GM18868 (cell line): Measurements from ENCODE around the gene SIGLEC1.

Source experiments
- ATAC-seq: cut with Tn5 transposase; IDR thresholded peaks from one replicate; pipeline ENCODE4 v1.9.1; 2021; ENCODE audit warnings: mild to moderate bottlenecking, moderate library complexity; ENCODE audit not compliant: unreplicated experiment

SIGLEC1 gene

GRCh38 chr20:3681352-3681930 lies 31.0 kb downstream of the SIGLEC1 start:
- ATAC-seq: no peak

- ATAC-seq: no peak
Observed at GRCh38 chr20:3680701-3681351, 31.6 kb downstream of the SIGLEC1 start.

GRCh38 chr20:3679749-3680700 lies 32.4 kb downstream of the SIGLEC1 start:
- ATAC-seq: no peak

GRCh38 chr20:3678856-3679720 lies 33.3 kb downstream of the SIGLEC1 start:
- no peak for ATAC-seq

GRCh38 chr20:3678198-3678597 lies 34.2 kb downstream of the SIGLEC1 start:
- ATAC-seq: no peak

GRCh38 chr20:3677733-3678132 lies 34.7 kb downstream of the SIGLEC1 start:
- ATAC-seq: no peak

- ATAC-seq: no peak
Observed at GRCh38 chr20:3674995-3675900, 37.2 kb downstream of the SIGLEC1 start.

GRCh38 chr20:3674447-3674846 lies 38.0 kb downstream of the SIGLEC1 start:
- no peak for ATAC-seq

GRCh38 chr20:3673221-3674070 lies 39.0 kb downstream of the SIGLEC1 start:
- no peak for ATAC-seq

- no peak for ATAC-seq
Observed at GRCh38 chr20:3672547-3673171, 39.7 kb downstream of the SIGLEC1 start.

- no peak for ATAC-seq
Observed at GRCh38 chr20:3671986-3672546, 40.3 kb downstream of the SIGLEC1 start.

- ATAC-seq: no peak
Observed at GRCh38 chr20:3670945-3671344, 41.5 kb downstream of the SIGLEC1 start.

- ATAC-seq: no peak
Observed at GRCh38 chr20:3670511-3670910, 41.9 kb downstream of the SIGLEC1 start.

- no peak for ATAC-seq
Observed at GRCh38 chr20:3669710-3670367, 42.6 kb downstream of the SIGLEC1 start.

- no peak for ATAC-seq
Observed at GRCh38 chr20:3667434-3668037, 44.9 kb downstream of the SIGLEC1 start.

GRCh38 chr20:3663858-3664257 lies 48.5 kb downstream of the SIGLEC1 start:
- ATAC-seq: no peak

GRCh38 chr20:3663031-3663701 lies 49.2 kb downstream of the SIGLEC1 start, which contains the start of gene GFRA4:
TSS of gene GFRA4 (minus strand) at chr20:3663399. CDS start at chr20:3663399, 0 bp downstream.
- ATAC-seq: no peak
